ENCODE data around the gene APOA5. TPM values are rescaled to one million over a fixed set of nuclear protein-coding genes. Genes with fewer than 3 reads are reported as not detected.

The APOA5 gene
- total RNA-seq, 2 experiments from 2014 or later, result not detected

DNA sequence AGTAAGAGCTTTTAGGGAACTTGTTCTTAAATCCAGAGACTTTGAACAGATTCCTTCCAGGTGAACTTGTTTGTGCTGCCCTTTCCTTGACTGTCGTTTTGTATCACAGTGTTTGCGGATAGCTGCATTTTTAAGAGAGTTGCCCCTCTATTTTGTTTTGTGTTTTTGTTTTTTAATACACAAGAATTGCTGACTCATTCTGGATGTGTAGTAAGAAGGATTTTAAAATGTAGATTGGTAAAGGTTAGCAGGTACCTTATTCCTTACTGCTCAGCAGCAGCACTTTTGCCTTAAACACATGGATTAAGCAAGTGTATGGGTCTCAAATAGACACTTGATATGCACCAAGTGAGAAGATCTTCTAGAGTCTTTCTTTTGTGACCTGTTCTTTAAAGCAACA is 8.9 kb upstream of the APOA5 start:
- H3K36me3 Mint-ChIP-seq, result no peaks in the 10 kb centered on the region
- no peaks in the 10 kb centered on the region for H3K9me3 Mint-ChIP-seq
- POLR2A ChIA-PET, result no interaction called here
- H3K27ac Mint-ChIP-seq, result no peak overlapping the region
- H3K27me3 Mint-ChIP-seq, result peaks cover 31% of the 10 kb centered on the region
- no peak for DNase-seq
- no peak overlapping the region for H3K4me3 Mint-ChIP-seq
- no peak for ATAC-seq (ENCODE audit: low read depth)
- H3K4me1 Mint-ChIP-seq, result no peaks in the 10 kb centered on the region

DNA sequence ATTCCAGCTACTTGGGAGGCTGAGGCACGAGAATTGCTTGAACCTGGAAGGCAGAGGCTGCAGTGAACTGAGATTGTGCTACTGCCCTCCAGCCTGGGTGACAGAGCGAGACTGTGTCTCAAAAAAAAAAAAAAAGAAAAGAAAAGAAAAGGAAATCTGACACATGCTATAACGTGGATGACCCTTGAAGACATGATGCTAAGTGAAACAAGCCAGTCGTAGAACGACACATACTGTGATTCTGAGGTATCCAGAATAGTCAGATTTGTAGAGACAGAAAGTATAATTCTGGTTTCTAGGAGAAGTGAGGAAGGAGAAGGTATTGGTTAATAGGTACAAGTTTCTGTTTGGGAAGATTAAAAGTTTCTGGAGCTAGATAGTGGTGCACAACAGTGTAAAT is 6.7 kb upstream of the APOA5 start:
- Mint-ChIP-seq H3K27me3 (peaks cover 33% of the 10 kb centered on the region), H3K27ac (no peak overlapping the region), H3K9me3 (no peaks in the 10 kb centered on the region), H3K4me1 (no peaks in the 10 kb centered on the region), H3K4me3 (no peak overlapping the region), H3K36me3 (no peaks in the 10 kb centered on the region)
- POLR2A ChIA-PET, result no interaction called here
- DNase-seq, result no peak
- ATAC-seq (ENCODE audit: low read depth), result no peak

DNA sequence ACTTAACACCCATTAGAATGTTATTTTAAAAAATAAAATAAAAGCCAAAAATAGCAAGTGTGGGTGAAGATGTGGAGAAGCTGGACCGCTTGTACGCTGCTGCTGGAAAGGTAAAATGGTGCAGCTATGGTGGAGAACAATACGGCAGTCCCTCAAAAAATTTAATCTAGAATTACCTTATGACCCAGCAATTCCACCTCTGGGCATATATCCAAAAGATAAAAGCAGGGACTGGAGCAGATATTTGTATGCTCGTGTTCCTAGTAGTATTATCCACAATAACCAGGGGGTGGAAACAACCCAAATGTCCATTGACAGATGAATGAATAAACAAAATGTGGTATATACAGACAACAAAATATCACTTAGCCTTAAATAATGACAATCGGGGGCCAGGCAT is 6.1 kb upstream of the APOA5 start:
- DNase-seq (no peak), ATAC-seq (ENCODE audit: low read depth) (no peak)
- POLR2A ChIA-PET, result no interaction called here
- Mint-ChIP-seq H3K27ac (no peak overlapping the region), H3K4me3 (no peak overlapping the region), H3K4me1 (peaks cover 3% of the 10 kb centered on the region), H3K27me3 (peaks cover 33% of the 10 kb centered on the region), H3K36me3 (no peaks in the 10 kb centered on the region), H3K9me3 (no peaks in the 10 kb centered on the region)

DNA sequence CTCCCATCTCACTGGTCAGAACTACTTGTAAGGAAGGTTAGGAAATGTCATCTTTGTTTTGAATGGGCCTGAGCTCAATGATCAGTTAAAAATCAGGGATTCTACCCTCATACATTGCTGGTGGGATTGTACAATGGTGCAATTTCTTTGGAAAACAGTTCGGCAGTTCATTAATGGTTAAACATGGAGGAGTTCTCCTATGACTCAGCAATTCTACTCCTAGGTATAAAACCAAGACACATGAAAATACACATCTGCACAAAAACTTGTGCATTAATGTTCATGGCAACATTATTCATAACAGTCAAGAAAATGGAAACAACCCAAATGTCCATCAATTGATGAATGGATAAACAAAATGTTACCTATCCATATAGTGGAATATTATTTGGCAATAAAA is 4.9 kb upstream of the APOA5 start:
- ATAC-seq (ENCODE audit: low read depth) (no peak), DNase-seq (no peak)
- no peaks in the 10 kb centered on the region for H3K9me3 Mint-ChIP-seq
- peaks cover 3% of the 10 kb centered on the region for H3K4me1 Mint-ChIP-seq
- no peak overlapping the region for H3K4me3 Mint-ChIP-seq
- POLR2A ChIA-PET, result interaction anchor here (0.6 to 1.2 kb wide), 2 partner anchors 57 to 531 kb away, joined by 4 to 5 read pairs; partner anchors contain the start of gene CEP164
- peaks cover 27% of the 10 kb centered on the region for H3K27me3 Mint-ChIP-seq
- no peaks in the 10 kb centered on the region for H3K36me3 Mint-ChIP-seq
- no peak overlapping the region for H3K27ac Mint-ChIP-seq

DNA sequence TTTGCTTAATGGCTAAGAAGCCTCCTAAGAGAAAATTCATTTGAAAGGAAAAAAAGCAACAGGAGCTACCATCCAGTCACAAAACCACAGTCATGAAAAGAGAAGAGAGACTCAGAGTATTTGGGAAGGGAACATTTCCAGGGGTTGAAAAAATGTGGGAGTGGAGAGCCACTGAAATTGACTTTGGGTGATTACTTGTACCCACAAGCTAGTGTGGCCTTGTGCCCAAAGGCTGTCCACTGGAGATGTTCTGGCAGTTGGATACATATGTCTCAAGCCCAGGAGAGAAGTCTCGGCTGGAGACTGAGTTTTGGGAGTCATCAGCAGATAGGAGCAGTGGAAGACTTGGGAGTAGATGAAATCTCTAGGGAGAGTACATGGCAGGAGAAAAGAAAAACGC is 3.2 kb upstream of the APOA5 start:
- Mint-ChIP-seq H3K4me3 (no peak overlapping the region), H3K9me3 (no peaks in the 10 kb centered on the region), H3K27me3 (peaks cover 21% of the 10 kb centered on the region), H3K4me1 (peaks cover 5% of the 10 kb centered on the region), H3K36me3 (no peaks in the 10 kb centered on the region), H3K27ac (no peak overlapping the region)
- DNase-seq (no peak), ATAC-seq (ENCODE audit: low read depth) (no peak)
- POLR2A ChIA-PET, result interaction anchor here (1.2 kb wide), 1 partner anchor 15 kb away, joined by 3 read pairs; no protein-coding TSS in a partner anchor

DNA sequence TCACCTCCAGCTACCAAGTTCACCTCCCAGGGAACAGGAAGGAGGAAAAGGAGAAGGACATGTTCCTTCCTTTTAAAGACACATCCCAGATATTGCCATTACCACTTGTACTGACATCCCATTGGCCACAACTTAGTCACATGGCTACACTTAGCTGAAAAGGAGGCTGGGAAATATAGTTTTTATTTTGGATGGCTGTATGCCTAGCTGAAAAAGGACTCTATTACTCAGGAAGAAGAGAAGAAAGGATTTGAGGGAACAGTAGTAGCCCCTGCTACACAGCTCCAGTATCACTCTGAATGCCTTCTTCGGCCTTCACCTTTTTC is 2.1 kb upstream of the APOA5 start:
- ATAC-seq (ENCODE audit: low read depth), result no peak
- Mint-ChIP-seq H3K9me3 (no peaks in the 10 kb centered on the region), H3K4me3 (no peak overlapping the region), H3K4me1 (peaks cover 5% of the 10 kb centered on the region), H3K36me3 (no peaks in the 10 kb centered on the region), H3K27me3 (peaks cover 14% of the 10 kb centered on the region), H3K27ac (no peak overlapping the region)
- no peak for DNase-seq
- POLR2A ChIA-PET, result interaction anchor here (1.2 to 8.0 kb wide), 2 partner anchors 13 to 42 kb away, joined by 3 to 79 read pairs; no protein-coding TSS in a partner anchor

DNA sequence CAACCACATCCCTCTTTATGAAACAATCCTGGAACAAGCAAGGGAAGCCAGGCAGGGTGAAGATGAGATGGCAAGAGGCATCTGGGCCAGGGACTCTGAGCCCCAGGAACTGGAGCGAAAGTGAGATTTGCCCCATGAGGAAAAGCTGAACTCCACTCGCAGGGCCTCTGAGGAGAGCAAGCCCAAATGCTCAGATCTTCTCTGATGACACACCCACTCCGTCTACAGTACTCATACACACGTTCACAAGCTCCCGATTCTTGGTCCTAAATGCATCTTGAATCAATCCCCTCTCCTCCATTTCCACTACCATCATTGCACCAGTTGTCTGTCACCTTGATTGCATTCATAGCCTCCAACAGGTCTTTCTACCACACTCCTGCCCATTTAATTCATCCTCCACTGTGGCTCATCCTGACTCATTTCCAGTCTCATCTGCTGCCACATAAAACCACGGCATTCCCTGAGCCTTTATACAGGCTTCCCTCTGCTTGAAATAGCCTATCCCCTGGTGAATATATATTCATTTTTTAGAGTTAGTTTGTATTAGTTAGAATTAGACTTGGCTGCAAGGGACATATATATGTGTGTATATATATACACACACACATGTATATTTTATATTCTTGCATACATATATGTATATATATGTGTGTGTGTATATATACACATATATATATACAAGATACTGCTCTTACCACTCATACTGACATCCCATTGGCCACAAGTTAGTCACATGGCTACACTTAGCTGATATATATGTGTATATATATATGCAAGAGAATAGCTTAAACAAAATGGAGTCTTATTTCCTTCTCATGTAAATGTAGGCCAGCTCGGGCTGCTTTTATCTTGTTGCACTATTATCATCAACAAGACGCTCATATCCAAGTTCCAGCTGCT is 1.4 kb upstream of the APOA5 start:
- Mint-ChIP-seq H3K4me1 (peaks cover 11% of the 10 kb centered on the region), H3K27me3 (peaks cover 9% of the 10 kb centered on the region), H3K36me3 (no peaks in the 10 kb centered on the region), H3K4me3 (no peak overlapping the region), H3K9me3 (no peaks in the 10 kb centered on the region), H3K27ac (peak overlapping the region; percentile 1)
- no peak for DNase-seq
- POLR2A ChIA-PET, result interaction anchor here (8.0 kb wide), 1 partner anchor 42 kb away, joined by 79 read pairs; no protein-coding TSS in a partner anchor
- no peak for ATAC-seq (ENCODE audit: low read depth)

DNA sequence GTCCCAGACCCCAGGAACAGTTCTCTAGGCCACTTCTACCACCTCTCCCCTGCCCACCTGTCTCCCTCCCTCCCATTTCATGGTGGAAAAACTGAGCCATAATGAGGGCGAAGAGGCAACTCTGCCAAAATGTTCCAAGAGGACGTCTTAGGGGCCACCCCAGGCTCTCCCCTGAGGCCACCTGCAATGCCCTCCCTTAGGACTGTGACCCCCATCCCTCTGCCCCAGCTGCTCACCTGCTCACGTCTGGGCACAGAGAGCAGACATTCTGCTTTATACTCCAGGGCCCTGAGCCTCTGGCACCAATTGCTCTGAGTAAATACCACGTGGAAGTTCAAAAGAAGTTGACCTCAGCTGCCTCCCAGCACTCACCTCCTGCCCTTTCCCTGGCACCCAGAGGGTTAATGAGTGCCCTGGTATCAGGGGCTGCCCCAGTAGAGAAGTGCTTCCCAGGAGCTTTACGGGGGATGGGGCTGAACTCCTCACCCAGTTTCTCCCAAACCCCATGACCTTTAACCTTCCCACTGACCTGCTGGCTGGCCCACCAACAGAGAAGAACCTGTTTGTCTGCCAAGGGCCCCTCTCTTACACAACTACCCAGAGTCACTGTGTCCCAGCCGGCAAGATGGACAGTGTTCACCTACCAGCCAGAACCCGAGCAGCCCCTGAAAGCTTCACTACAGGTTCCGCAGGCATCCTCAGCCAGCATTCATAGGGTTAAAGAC is 627 bp upstream of the APOA5 start:
- POLR2A ChIA-PET, result interaction anchor here (8.0 kb wide), 1 partner anchor 43 kb away, joined by 79 read pairs; no protein-coding TSS in a partner anchor
- Mint-ChIP-seq H3K27ac (no peak overlapping the region), H3K4me1 (peaks cover 13% of the 10 kb centered on the region), H3K36me3 (no peaks in the 10 kb centered on the region), H3K4me3 (no peak overlapping the region), H3K27me3 (peaks cover 7% of the 10 kb centered on the region), H3K9me3 (no peaks in the 10 kb centered on the region)
- no peak for ATAC-seq (ENCODE audit: low read depth)
- no peak for DNase-seq

DNA sequence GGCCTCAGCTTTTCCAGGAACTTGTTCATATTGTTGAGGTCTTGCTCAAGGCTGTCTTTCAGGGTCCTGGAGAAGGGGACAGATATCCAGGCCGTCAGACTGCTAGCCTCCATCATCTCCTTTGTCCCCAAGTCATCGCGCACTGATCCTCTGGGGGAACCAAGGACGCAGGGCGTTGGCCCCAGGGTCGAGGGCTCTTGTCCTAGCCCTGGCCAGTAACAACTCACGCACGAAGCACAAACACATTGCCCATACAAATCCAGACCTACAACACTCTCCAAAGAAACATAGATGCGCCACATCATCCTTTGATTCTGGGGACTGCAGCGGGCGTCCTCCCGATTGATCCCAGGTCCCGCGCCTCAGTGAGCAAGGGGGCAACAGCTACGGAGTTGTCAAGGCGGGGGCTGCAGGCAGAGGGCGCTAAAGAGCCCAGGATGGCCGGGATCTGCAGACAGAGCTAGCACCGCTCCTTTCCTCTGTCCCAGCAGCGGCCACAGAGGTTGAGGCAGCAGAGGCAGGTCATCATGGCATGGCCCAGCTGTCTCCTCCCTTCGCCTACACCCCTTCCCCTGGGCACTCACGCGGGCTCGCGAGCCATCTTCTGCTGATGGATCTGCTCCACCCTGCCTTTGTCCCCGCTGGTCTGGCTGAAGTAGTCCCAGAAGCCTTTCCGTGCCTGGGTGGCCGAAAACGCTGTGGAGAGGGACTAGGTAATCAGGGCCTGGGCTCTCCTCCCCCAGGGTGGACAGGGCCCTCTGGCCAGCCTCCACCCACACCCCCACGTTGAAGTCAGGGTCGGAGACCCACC is 472 bp downstream of the APOA5 start:
- Mint-ChIP-seq H3K9me3 (no peaks in the 10 kb centered on the region), H3K4me3 (peak overlapping the region; percentile 39), H3K27me3 (peaks cover 5% of the 10 kb centered on the region), H3K36me3 (peaks cover 4% of the 10 kb centered on the region), H3K4me1 (peaks cover 23% of the 10 kb centered on the region), H3K27ac (peak overlapping the region; percentile 3)
- ATAC-seq (ENCODE audit: low read depth) (peak; percentile 44), DNase-seq (peak; percentile 86)
- POLR2A ChIA-PET, result interaction anchor here (0.6 to 8.0 kb wide), 3 partner anchors 44 to 536 kb away, joined by 3 to 79 read pairs (median 5); partner anchors contain the start of gene CEP164

DNA sequence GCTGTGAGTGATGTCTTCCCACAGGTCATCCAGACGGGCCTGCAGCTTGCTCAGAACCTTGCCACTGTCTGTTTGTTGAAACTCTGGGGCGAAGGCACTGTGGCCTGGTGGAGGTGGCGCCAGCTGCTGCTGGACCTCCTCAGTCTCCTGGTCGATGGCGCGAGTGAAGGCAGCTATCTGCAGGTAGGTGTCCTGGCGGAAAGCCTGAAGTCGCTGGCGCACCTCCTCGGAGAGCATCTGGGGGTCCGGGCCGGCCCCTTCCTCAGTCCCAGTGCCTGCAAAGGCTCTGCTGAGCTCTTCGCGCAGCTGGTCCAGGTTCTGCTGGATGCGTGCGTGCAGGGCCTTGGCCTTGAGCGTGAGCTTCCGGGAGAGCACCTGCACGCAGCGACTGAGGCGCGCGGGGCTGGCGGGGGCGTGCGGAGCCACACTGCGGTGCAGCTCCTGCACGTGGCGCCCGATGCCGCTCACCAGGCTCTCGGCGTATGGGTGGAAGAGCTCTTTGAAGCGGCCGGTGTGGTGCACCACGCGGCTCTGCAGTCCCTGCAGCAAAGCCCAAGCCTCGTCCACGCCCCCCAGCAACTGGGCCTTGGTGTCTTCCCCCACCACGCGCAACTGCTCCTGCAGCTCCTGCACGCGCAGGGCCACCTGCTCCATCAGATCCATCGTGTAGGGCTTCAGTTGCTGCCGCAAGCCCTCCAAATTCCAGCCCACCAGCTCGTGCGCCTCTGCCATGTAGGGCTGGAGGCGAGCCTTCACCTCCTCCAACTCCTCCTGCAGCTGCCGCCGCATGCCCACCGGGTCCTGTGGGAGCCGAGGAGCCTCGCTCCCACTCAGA is 1.3 kb downstream of the APOA5 start:
- peaks cover 9% of the 10 kb centered on the region for H3K36me3 Mint-ChIP-seq
- DNase-seq (peak; percentile 33), ATAC-seq (ENCODE audit: low read depth) (no peak)
- no peaks in the 10 kb centered on the region for H3K9me3 Mint-ChIP-seq
- H3K4me1 Mint-ChIP-seq, result peaks cover 27% of the 10 kb centered on the region
- H3K27me3 Mint-ChIP-seq, result peaks cover 3% of the 10 kb centered on the region
- POLR2A ChIA-PET, result interaction anchor here (0.6 to 8.0 kb wide), 4 partner anchors 12 to 354 kb away, joined by 3 to 79 read pairs (median 4); partner anchors contain the start of gene PAFAH1B2
- no peak overlapping the region for H3K4me3 Mint-ChIP-seq
- no peak overlapping the region for H3K27ac Mint-ChIP-seq

DNA sequence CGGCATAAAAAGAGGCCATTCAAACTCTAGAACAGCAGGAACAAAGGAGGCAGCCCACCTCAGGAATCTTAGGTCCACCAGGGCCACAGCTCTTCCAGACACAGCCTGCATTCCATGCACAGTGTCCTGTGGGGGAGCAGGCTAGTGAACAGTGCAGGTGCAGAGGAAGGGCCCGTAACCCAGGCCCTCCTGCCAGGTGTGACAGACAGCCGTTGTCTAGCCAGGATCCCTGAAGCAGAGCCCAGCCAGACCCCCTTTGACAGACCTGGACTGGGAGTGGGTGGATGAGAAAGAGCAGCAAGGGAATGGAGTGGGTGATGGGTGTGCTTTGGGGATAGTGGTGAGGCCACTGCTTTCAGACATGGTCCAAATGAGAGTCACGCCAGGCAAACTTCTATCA is 2.7 kb downstream of the APOA5 start:
- peak overlapping the region; percentile 96 for H3K4me3 Mint-ChIP-seq
- no peak for ATAC-seq (ENCODE audit: low read depth)

DNA sequence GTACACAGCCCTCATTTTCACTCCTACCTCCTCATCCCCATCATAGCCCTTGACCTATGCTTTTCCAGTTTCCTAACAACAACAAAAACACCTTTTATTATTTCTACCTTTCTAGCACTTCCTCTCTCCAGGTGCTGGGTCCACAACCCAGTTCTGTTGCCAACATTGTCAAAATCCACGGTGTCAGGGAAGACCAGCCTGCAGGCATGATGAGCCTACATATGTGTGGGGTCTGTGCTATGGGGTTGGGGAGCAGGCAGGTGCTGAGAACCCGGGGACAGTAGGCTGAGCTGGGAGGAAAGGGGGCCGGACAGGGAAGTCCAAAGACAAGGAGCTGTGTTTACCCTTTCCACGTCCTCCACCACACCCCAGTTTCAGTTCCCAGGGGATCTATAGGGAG is 3.1 kb downstream of the APOA5 start:
- H3K27ac Mint-ChIP-seq, result peak overlapping the region; percentile 96
- peak overlapping the region; percentile 96 for H3K4me3 Mint-ChIP-seq
- DNase-seq (no peak), ATAC-seq (ENCODE audit: low read depth) (no peak)
- H3K36me3 Mint-ChIP-seq, result peaks cover 18% of the 10 kb centered on the region
- H3K27me3 Mint-ChIP-seq, result peaks cover 3% of the 10 kb centered on the region
- POLR2A ChIA-PET, result interaction anchor here (0.8 to 8.0 kb wide), 6 partner anchors 12 to 65 kb away, joined by 4 to 79 read pairs (median 8); partner anchors contain the start of gene BUD13
- no peaks in the 10 kb centered on the region for H3K9me3 Mint-ChIP-seq
- peaks cover 30% of the 10 kb centered on the region for H3K4me1 Mint-ChIP-seq

More for the DNA sequence above, 2.7 kb downstream of the APOA5 start:
- Mint-ChIP-seq H3K9me3 (no peaks in the 10 kb centered on the region), H3K36me3 (peaks cover 18% of the 10 kb centered on the region), H3K27me3 (peaks cover 3% of the 10 kb centered on the region), H3K4me1 (peaks cover 29% of the 10 kb centered on the region), H3K27ac (peak overlapping the region; percentile 96)
- POLR2A ChIA-PET, result interaction anchor here (8.0 kb wide), 1 partner anchor 46 kb away, joined by 79 read pairs; no protein-coding TSS in a partner anchor
- no peak for DNase-seq

Measured in activated naive CD8-positive, alpha-beta T cell treated with anti-CD3 and anti-CD28 coated beads, Interleukin-2, amount 10 ng/mL, durations not matched to agents 7 days and 5 days (primary cell).